HG03439 (cell line): ENCODE data around the gene CDRT15.
"Not testable (repeated sequence)": the region's sequence is repeated elsewhere in the genome, so short reads cannot be mapped to it uniquely, and the experiment has no call there.

Source experiments
- ATAC-seq: cut with Tn5 transposase; IDR thresholded peaks from one replicate; pipeline ENCODE4 v1.9.1; 2021; ENCODE audit warnings: mild to moderate bottlenecking, moderate library complexity; ENCODE audit not compliant: unreplicated experiment

The CDRT15 gene

DNA sequence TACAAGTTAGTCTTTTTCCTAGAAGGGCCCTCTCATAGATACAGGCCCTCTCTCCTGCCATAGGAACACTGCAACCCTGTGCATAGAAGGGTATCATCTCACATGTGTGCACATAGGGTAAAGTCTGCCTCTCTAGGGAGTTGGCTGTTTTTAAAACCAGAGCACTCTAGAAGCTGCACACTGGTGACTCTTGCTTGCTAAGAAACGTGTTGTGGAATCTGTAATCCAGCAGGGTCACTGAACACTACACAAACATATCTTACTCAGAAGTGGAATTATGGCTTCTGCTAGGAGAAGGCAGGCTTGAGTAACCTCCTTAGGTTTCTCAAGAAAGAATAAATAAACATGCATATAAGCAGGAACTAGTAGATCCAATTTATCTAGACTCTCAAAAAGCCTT is 45.9 kb downstream of the CDRT15 start:
- ATAC-seq = not testable (repeated sequence)

DNA sequence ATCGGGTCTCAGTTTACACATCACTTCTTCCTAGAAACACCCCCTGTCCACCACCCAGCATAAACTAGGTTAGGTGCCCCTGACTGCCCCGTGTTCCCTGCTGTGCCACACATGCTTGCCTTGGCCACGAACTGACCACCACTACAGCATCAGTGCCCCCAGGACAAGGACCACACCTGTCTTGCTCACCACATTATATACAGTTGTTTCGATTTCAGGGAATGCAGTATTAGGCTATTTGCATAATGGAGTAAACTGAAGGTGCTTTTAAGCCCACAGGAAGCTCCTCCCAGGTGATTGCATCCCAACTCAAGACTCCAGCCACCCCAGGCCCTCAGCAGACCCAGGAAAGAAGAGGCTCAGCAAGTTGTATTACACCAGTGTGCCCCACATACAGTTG is 50.2 kb downstream of the CDRT15 start:
- not testable (repeated sequence) for ATAC-seq
